HG03457 (cell line): ENCODE measurements around the gene GDAP1L1.
"Not testable (repeated sequence)": the region's sequence is repeated elsewhere in the genome, so short reads cannot be mapped to it uniquely, and the experiment has no call there.

Source experiments
- ATAC-seq: cut with Tn5 transposase; IDR thresholded peaks from one replicate; pipeline ENCODE4 v1.9.1; 2021; ENCODE audit warnings: moderate number of reproducible peaks; ENCODE audit not compliant: unreplicated experiment

GDAP1L1 gene

DNA sequence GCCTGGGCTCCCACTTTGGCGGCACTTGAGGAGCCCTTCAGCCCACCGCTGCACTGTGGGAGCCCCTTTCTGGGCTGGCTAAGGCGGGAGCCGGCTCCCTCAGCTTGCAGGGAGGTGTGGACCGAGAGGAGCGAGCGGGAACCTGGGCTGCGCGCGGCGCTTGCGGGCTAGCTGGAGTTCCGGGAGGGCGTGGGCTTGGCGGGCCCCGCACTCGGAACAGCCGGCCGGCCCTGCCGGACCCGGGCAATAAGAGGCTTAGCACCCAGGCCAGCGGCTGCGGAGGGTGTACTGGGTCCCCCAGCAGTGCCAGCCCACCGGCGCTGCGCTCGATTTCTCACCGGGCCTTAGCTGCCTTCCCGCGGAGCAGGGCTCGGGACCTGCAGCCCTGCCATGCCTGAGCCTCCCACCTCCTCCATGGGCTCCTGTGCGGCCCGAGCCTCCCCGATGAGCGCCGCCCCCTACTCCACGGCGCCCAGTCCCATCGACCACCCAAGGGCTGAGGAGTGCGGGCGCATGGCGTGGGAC, 52.0 kb downstream of the GDAP1L1 start:
- not testable (repeated sequence) for ATAC-seq

GRCh38 chr20:44301285-44301684, 54.2 kb downstream of the GDAP1L1 start:
- no peak for ATAC-seq

DNA sequence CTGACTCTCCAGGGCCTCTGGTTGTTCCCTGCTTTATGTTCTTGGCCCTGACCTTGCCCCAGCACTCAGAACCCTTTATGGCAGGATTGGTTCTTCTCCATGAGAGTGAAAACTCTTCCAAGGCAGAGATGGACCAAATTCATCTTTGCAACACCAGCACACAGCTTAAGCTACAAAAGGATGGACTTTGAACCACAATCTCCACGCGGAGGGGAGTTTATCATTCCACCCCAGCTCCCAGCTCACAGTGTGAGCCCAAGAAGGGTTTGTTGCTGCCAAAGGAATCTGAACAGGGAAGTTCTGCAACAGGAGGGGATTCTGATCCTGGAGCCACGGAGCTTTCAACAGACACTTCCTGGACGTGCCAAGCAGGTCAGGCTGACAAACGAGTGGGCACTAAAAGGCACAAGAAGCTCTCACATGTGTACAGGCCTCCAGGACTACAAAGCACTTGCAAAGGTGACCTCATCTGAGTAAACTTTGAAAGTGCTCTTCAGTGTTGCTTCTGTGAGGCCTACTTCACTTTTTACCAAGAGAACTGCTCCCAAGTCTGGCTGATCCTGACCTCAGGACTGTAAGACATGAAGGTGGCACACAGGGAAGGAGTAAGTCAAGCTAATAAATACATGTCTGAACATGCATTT, 55.0 kb downstream of the GDAP1L1 start:
- no peak for ATAC-seq

GRCh38 chr20:44302736-44303135, 55.6 kb downstream of the GDAP1L1 start:
- no peak for ATAC-seq

GRCh38 chr20:44304383-44304782, 57.3 kb downstream of the GDAP1L1 start:
- no peak for ATAC-seq

GRCh38 chr20:44306927-44307326, 59.8 kb downstream of the GDAP1L1 start:
- no peak for ATAC-seq

- ATAC-seq, result no peak
These were observed 62.9 kb downstream of the GDAP1L1 start for GRCh38 chr20:44309763-44310663.

GRCh38 chr20:44310664-44311639, 63.8 kb downstream of the GDAP1L1 start, which contains the start of gene FITM2:
Gene FITM2 (minus strand): TSS chr20:44311202. CDS start chr20:44311148, 54 bp downstream.
- peak; percentile 85 for ATAC-seq

DNA sequence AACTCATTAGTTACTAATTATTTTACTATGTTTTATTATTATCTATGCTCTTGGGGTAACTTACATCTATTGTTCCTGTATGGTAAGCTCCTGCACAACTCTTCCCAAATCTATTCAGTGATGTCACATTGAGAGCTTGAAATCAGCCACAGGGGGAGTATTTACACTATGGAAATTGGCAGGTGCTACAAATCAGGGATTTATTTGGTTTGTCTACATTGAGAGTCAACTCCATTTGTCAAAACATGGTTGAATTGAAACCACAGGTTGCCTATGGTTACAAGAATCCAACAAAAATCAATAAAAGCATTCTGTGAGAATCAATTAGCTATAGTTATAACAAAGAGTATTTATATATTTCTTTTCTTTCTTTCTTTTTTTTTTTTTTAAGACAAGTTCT, 67.8 kb downstream of the GDAP1L1 start:
- ATAC-seq, result no peak

DNA sequence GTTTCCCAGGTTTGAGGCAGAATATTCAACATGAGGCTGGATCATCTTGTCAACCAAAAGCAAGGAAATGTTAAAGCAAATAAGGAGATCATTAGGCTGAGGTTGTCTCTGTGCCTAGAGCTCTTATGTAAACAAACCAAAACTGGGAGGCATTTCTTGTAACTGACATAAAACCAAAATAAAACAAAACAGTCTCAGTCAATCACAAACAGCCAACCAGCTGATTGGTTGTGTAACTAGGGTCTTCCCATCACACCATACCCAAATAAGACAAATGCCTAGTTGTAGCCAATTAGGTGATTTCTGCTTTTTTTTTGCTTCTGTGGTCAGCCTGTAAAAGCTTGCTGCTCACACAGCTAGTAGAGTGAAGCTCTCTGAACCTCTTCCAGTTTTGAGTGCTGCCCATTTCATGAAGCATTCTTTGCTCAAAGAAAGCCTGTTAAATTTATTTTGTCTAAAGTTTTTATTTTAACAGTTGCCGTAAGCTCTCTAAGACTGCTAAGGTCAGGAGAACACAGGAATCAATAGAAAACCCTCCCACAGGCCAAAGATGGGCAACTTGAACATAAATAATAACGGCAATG, 72.8 kb downstream of the GDAP1L1 start:
- no peak for ATAC-seq

DNA sequence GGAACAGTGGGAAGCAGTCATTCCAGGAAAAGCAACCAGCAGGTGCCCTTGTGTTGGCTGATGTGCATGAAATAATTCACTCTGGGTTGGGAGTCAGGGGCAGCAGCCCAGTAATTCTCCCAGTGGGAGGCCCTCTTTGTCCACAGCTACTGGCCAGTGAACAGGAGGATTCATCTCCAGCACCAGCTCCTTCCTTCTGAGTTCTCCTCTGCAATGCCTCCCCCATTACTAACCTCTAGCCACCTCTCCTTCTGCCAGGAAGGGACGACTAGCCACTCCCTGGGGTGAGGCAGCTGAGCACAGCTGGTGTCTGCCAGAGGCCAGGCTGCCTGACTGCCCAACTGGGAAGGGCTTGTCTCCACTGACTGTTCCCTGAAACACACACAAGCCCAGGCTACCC, 77.2 kb downstream of the GDAP1L1 start:
- ATAC-seq, result no peak

DNA sequence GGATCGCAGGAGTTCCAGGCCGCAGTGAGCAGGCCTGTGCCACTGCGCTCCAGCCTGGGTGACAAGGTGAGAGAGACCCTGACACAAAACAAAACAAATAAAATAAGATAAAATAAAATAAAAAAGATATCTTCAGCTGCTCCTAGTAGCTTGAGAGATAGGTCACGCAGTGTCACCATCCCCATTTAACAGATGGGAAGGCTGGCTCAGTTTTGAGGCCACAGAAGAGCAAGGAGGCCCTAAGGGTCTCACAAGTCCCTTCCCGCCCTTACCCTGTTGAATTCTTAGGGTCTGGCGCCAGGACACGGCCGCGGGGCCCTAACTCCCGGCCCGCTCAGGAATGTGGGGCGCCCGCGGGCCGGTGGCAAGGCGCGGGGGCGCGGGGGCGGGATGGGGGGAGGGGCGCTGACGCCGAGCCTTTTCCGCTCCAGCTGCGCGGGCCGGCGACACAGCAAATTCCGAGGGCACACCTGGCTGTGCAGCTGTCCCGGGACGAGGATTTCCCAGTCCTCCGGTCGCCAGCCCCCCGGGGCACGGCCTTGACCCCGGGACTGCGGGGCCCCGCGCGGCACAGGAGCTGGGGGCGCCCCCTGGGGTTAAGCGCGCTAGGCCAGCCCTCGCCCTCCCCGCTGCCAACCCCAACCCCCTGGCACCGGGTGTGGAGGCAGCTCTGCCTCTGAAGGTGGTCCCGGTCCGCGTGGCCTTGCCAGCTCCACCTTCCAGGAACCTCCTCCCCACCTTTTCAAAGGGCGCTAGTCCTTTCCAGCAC, 79.5 kb downstream of the GDAP1L1 start:
- no peak for ATAC-seq

GRCh38 chr20:44327748-44328147, 80.6 kb downstream of the GDAP1L1 start:
- not testable (repeated sequence) for ATAC-seq

- ATAC-seq, result no peak
These were observed 81.3 kb downstream of the GDAP1L1 start for GRCh38 chr20:44328428-44328827.
